Activated CD4-positive, alpha-beta memory T cell treated with anti-CD3 and anti-CD28 coated beads, Interleukin-2, amount 10 ng/mL, durations not matched to agents 7 days and 5 days (primary cell): ENCODE data around the gene SMR3B. TPM values are rescaled to one million over a fixed set of nuclear protein-coding genes. Genes with fewer than 3 reads are reported as not detected.

Source experiments
- CTCF ChIA-PET: fragments of 350-600 bp; sonication (Branson Sonifier 250); formaldehyde crosslinking; loops from one replicate; lab custom pipeline; 2021; ENCODE audit warnings: antibody characterized with exemption, inconsistent platforms; lab: Charles Lee
- POLR2A ChIA-PET: fragments of 350-600 bp; sonication (Branson Sonifier 250); formaldehyde crosslinking; loops from one replicate; lab custom pipeline; 2021; ENCODE audit warnings: antibody characterized with exemption; lab: Charles Lee
- DNase-seq: peaks from one replicate; pipeline ENCODE4 v3.0.0-alpha.2; 2020
- H3K27ac Mint-ChIP-seq: one replicate; pipeline ENCODE4 v1.8.0; 2021; ENCODE audit warnings: mild to moderate bottlenecking, mixed read lengths
- H3K27me3 Mint-ChIP-seq: one replicate; pipeline ENCODE4 v1.8.0; 2021; ENCODE audit warnings: mixed read lengths
- H3K36me3 Mint-ChIP-seq: one replicate; pipeline ENCODE4 v1.8.0; 2021; ENCODE audit warnings: low read depth, mixed read lengths
- H3K4me1 Mint-ChIP-seq: one replicate; pipeline ENCODE4 v1.8.0; 2021; ENCODE audit warnings: mixed read lengths
- H3K4me3 Mint-ChIP-seq: one replicate; pipeline ENCODE4 v1.8.0; 2021; ENCODE audit warnings: mild to moderate bottlenecking, mixed read lengths
- H3K9me3 Mint-ChIP-seq: one replicate; pipeline ENCODE4 v1.8.0; 2021; ENCODE audit warnings: mixed read lengths
- total RNA-seq, 2 experiments: library from RNA; stranded (reverse); gene quantifications; one replicate each; pipeline ENCODE4 v1.2.3, GENCODE V29; 2021

Gene SMR3B
- total RNA-seq = not detected

- no peak within 1 kb of the TSS for H3K4me3 Mint-ChIP-seq
- H3K27ac Mint-ChIP-seq = no peak within 1 kb of the TSS
- no peaks in the 10 kb centered on the region for H3K27me3 Mint-ChIP-seq
- no peak for DNase-seq
- ChIA-PET CTCF (no interaction called here), POLR2A (no interaction called here)
- no peaks in the 10 kb centered on the region for H3K4me1 Mint-ChIP-seq
- H3K9me3 Mint-ChIP-seq = no peaks in the 10 kb centered on the region
- H3K36me3 Mint-ChIP-seq = no peaks in the 10 kb centered on the region
These were observed at the start of gene SMR3B for GRCh38 chr4:70382691-70383181. Gene SMR3B (plus strand): TSS chr4:70383131. CDS start chr4:70384511, 1,380 bp downstream.

GRCh38 chr4:70334681-70335080 is 48.2 kb upstream of the SMR3B start, which contains the start of gene CABS1:
Gene CABS1 (plus strand): TSS chr4:70334981. CDS start chr4:70335040, 59 bp downstream.
- POLR2A ChIA-PET = no interaction called here
- DNase-seq = no peak
- Mint-ChIP-seq H3K4me1 (no peaks in the 10 kb centered on the region), H3K9me3 (no peaks in the 10 kb centered on the region), H3K27ac (no peak within 1 kb of the TSS), H3K4me3 (no peak within 1 kb of the TSS), H3K36me3 (no peaks in the 10 kb centered on the region), H3K27me3 (no peaks in the 10 kb centered on the region)
- CTCF ChIA-PET = no interaction called here

DNA sequence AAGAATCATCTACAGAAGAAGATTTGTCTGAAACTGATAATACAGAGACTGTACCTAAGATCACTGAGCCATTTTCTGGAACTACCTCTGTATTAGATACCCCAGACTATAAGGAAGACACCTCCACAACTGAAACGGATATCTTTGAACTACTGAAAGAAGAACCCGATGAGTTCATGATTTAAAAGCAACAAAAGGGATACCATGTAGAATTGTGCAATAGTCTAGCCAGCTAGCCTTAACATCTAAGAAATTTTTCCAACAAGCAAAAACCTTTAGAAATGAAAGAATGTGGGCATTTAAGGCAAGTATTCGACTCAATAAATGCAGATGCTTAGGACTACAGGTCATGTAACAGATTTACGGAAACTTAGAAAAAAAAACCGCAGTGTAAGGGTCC is 46.9 kb upstream of the SMR3B start:
- Mint-ChIP-seq H3K36me3 (no peaks in the 10 kb centered on the region), H3K4me1 (no peaks in the 10 kb centered on the region), H3K27ac (no peak overlapping the region), H3K9me3 (no peaks in the 10 kb centered on the region), H3K27me3 (no peaks in the 10 kb centered on the region), H3K4me3 (no peak overlapping the region)
- ChIA-PET CTCF (no interaction called here), POLR2A (no interaction called here)
- DNase-seq = no peak

DNA sequence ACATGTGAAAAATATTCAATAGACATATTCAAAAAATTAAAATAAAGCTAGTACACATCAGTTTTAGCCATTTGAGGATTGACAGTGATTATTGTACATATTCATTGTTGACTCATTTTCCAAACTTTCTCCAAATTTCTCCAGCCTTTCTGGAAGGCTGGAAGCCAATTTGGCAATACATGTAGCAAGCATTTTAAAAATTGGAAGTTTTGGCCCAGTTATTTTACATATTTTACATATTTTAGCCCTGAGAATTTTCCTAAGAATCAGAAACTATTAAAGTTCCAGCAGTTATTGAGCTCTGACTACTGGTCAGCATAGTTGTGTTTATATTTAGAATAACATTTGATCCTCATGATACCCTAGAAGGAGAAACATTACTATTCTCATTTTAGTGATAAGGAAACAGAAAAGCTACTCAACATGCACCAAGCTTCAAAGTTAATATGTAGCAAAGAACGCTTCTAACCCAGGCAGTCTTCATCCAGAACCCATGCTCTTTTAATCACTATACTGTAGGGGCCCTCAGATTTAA is 45.0 kb upstream of the SMR3B start:
- H3K9me3 Mint-ChIP-seq = no peaks in the 10 kb centered on the region
- ChIA-PET CTCF (no interaction called here), POLR2A (no interaction called here)
- H3K4me3 Mint-ChIP-seq = no peak overlapping the region
- H3K27me3 Mint-ChIP-seq = no peaks in the 10 kb centered on the region
- H3K27ac Mint-ChIP-seq = no peak overlapping the region
- no peaks in the 10 kb centered on the region for H3K4me1 Mint-ChIP-seq
- no peaks in the 10 kb centered on the region for H3K36me3 Mint-ChIP-seq
- DNase-seq = no peak

- Mint-ChIP-seq H3K9me3 (no peaks in the 10 kb centered on the region), H3K27me3 (no peaks in the 10 kb centered on the region), H3K4me1 (no peaks in the 10 kb centered on the region), H3K36me3 (no peaks in the 10 kb centered on the region), H3K27ac (no peak overlapping the region), H3K4me3 (no peak overlapping the region)
- no peak for DNase-seq
- ChIA-PET CTCF (no interaction called here), POLR2A (no interaction called here)
These were observed 26.7 kb upstream of the SMR3B start for GRCh38 chr4:70356185-70356584.

DNA sequence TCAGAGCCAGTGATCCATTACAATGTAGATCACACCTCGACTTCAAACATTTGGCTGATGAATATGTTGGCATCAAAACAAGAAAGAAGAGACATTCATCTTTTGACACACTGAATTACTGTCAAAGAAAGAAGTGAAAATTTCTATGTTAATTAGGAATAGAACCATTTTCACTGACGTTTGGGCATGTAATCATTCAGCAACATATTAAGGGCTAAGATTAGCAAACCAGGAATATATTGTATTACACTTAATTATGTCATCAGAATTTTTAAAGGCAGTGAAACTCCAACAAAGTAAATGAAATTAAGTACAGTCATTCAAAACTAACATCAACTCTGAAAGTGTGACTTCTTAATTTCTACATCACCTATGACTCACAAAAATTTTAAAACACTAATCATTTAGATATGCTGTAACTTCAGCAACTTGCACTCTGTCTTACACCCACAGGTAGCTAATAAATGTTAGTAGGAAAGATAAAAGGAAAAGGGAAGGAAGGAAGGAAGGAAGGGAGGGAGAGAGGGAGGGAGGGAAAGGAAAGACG is 23.7 kb upstream of the SMR3B start:
- H3K4me3 Mint-ChIP-seq = no peak overlapping the region
- H3K27me3 Mint-ChIP-seq = no peaks in the 10 kb centered on the region
- no peak overlapping the region for H3K27ac Mint-ChIP-seq
- DNase-seq = no peak
- no peaks in the 10 kb centered on the region for H3K4me1 Mint-ChIP-seq
- H3K9me3 Mint-ChIP-seq = no peaks in the 10 kb centered on the region
- ChIA-PET POLR2A (no interaction called here), CTCF (no interaction called here)
- no peaks in the 10 kb centered on the region for H3K36me3 Mint-ChIP-seq

GRCh38 chr4:70360460-70360859 is 22.5 kb upstream of the SMR3B start, which contains the start of gene SMR3A:
Gene SMR3A (plus strand): TSS chr4:70360760. CDS start chr4:70362116, 1,356 bp downstream.
- Mint-ChIP-seq H3K9me3 (no peaks in the 10 kb centered on the region), H3K27ac (no peak within 1 kb of the TSS), H3K36me3 (no peaks in the 10 kb centered on the region), H3K4me1 (no peaks in the 10 kb centered on the region), H3K27me3 (no peaks in the 10 kb centered on the region), H3K4me3 (no peak within 1 kb of the TSS)
- POLR2A ChIA-PET = no interaction called here
- CTCF ChIA-PET = no interaction called here
- no peak for DNase-seq

DNA sequence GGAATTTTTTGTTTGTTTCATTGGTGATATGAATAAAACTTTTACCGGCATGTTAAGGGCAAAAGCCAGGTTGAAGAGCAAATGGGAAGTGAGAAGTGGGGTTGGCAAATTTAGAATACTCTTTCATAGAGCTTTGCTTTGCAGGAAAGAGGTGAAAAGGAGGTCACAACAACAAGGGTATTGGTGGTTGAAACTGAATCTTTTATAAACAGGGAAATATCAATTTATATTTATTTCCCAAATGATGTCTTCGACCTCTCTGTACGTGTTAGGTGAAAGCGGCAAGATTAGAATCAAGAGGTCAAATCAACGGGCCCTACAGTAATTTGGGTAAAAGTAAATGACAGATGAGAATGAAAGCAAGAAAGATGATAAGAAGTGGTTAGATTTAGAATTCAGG is 18.9 kb upstream of the SMR3B start:
- Mint-ChIP-seq H3K4me3 (no peak overlapping the region), H3K9me3 (no peaks in the 10 kb centered on the region), H3K27me3 (no peaks in the 10 kb centered on the region), H3K27ac (no peak overlapping the region), H3K36me3 (no peaks in the 10 kb centered on the region), H3K4me1 (no peaks in the 10 kb centered on the region)
- no peak for DNase-seq
- ChIA-PET POLR2A (no interaction called here), CTCF (no interaction called here)

- ChIA-PET CTCF (no interaction called here), POLR2A (no interaction called here)
- Mint-ChIP-seq H3K4me1 (no peaks in the 10 kb centered on the region), H3K27ac (no peak overlapping the region), H3K9me3 (no peaks in the 10 kb centered on the region), H3K4me3 (no peak overlapping the region), H3K36me3 (no peaks in the 10 kb centered on the region), H3K27me3 (no peaks in the 10 kb centered on the region)
- DNase-seq = no peak
These were observed 17.5 kb upstream of the SMR3B start for GRCh38 chr4:70365479-70365878.

DNA sequence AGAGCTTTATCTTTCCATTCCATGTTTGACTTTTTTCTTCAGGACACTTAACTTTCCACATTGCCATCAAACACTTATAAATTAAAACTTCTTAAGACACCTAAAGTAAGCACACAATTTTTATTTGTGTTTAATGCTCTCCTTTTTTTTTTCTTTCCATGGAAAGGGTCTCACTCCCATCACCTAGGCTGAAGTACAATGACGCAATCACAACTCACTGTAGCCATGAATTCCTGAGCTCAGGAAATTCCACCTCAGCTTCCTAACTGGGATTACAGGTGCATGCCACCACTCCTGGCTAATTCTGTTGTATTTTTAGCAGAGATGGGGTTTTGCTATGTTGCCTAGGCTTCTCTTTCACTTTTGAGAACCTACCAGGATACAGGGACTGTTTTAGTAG is 15.1 kb upstream of the SMR3B start:
- Mint-ChIP-seq H3K4me1 (no peaks in the 10 kb centered on the region), H3K4me3 (no peak overlapping the region), H3K36me3 (no peaks in the 10 kb centered on the region), H3K9me3 (no peaks in the 10 kb centered on the region), H3K27ac (no peak overlapping the region), H3K27me3 (no peaks in the 10 kb centered on the region)
- CTCF ChIA-PET = no interaction called here
- DNase-seq = no peak
- POLR2A ChIA-PET = no interaction called here

- H3K27ac Mint-ChIP-seq = no peak overlapping the region
- no peaks in the 10 kb centered on the region for H3K27me3 Mint-ChIP-seq
- no peak for DNase-seq
- no peaks in the 10 kb centered on the region for H3K9me3 Mint-ChIP-seq
- H3K4me1 Mint-ChIP-seq = no peaks in the 10 kb centered on the region
- ChIA-PET CTCF (no interaction called here), POLR2A (no interaction called here)
- no peak overlapping the region for H3K4me3 Mint-ChIP-seq
- no peaks in the 10 kb centered on the region for H3K36me3 Mint-ChIP-seq
These were observed 10.9 kb upstream of the SMR3B start for GRCh38 chr4:70371987-70372386.

GRCh38 chr4:70372760-70373159 is 10.2 kb upstream of the SMR3B start:
- no peak overlapping the region for H3K27ac Mint-ChIP-seq
- H3K4me1 Mint-ChIP-seq = no peaks in the 10 kb centered on the region
- H3K9me3 Mint-ChIP-seq = no peaks in the 10 kb centered on the region
- no peak for DNase-seq
- CTCF ChIA-PET = no interaction called here
- no peaks in the 10 kb centered on the region for H3K27me3 Mint-ChIP-seq
- H3K36me3 Mint-ChIP-seq = no peaks in the 10 kb centered on the region
- H3K4me3 Mint-ChIP-seq = no peak overlapping the region
- POLR2A ChIA-PET = no interaction called here

DNA sequence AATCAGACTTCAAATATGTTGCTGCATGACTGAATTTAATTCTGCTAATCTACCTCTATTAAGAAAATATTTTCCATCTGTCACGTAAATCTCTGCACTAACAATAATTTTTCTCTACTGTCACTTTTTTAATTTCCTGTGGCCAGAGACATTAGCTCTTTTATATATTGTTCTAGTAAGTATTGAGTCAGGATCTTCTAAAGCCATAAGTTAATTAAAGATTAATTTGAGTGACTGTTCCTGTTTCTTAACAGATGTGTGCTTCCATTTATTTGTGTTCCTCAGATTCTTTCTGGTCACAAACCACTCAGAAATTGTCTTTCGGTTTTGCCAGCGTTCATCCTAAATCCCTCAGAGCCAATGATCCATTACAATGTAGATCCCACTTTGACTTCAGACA is 2.4 kb upstream of the SMR3B start:
- Mint-ChIP-seq H3K9me3 (no peaks in the 10 kb centered on the region), H3K27ac (no peak overlapping the region), H3K4me3 (no peak overlapping the region), H3K4me1 (no peaks in the 10 kb centered on the region), H3K36me3 (no peaks in the 10 kb centered on the region), H3K27me3 (no peaks in the 10 kb centered on the region)
- no peak for DNase-seq
- ChIA-PET POLR2A (no interaction called here), CTCF (no interaction called here)

GRCh38 chr4:70392057-70392776 is 9.3 kb downstream of the SMR3B start:
- Mint-ChIP-seq H3K4me3 (no peak overlapping the region), H3K4me1 (no peaks in the 10 kb centered on the region)
- POLR2A ChIA-PET = no interaction called here

More at GRCh38 chr4:70392057-70392776, 9.3 kb downstream of the SMR3B start:
- Mint-ChIP-seq H3K27me3 (no peaks in the 10 kb centered on the region), H3K36me3 (no peaks in the 10 kb centered on the region), H3K27ac (no peak overlapping the region), H3K9me3 (no peaks in the 10 kb centered on the region)
- CTCF ChIA-PET = no interaction called here
- DNase-seq = no peak
